SKM-1 treated with dmso at 0.1 percent for 144 hours (cell line): ENCODE data around the gene NRIP3.
A peak's percentile ranks its signal among the peaks of the same experiment; 100 is the strongest.
"Not testable (repeated sequence)": the region's sequence is repeated elsewhere in the genome, so short reads cannot be mapped to it uniquely, and the experiment has no call there.

Experiments
- DNase-seq: peaks from one replicate; lab custom pipeline; 2025; ENCODE audit not compliant: unreplicated experiment; lab: John Stamatoyannopoulos, UW

Gene NRIP3

DNA sequence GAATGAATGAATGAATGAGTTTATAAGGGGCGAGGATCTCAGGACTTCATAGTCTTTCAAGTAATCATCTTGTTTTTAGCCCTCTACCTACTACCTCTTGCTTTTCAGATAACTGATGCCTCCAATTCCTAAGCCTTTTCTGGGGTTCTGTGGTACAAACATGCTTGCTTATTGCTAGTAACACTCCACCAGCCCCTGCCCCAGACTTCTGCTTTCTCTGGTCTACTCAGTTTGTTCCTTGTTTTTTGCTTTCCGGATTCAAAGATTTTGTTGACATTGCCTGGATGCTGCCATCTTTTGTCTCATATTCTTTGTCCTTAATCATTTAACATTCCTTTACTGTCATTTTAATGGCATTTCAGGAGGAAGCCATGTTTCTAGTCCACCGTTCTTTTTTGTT lies 30.7 kb downstream of the NRIP3 start:
- DNase-seq = no peak

DNA sequence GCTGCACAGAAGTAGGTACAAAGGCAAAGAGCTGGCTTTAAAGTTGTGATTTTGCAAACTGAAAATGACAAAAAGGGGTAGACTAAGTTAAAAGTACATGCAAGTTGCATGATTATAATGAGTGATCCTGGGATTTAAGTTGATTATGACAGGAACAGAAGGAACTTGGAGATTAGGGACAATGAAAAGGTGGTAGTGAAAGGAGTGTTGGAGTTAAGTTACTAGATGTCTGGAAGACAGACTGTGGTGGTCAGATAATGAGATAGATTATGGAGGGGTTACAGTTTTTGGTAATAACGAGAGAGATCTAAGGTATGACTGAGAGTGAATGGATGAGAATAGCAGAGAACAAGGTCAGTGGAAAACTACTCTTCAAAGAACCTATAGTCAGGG lies 31.9 kb downstream of the NRIP3 start:
- no peak for DNase-seq

DNA sequence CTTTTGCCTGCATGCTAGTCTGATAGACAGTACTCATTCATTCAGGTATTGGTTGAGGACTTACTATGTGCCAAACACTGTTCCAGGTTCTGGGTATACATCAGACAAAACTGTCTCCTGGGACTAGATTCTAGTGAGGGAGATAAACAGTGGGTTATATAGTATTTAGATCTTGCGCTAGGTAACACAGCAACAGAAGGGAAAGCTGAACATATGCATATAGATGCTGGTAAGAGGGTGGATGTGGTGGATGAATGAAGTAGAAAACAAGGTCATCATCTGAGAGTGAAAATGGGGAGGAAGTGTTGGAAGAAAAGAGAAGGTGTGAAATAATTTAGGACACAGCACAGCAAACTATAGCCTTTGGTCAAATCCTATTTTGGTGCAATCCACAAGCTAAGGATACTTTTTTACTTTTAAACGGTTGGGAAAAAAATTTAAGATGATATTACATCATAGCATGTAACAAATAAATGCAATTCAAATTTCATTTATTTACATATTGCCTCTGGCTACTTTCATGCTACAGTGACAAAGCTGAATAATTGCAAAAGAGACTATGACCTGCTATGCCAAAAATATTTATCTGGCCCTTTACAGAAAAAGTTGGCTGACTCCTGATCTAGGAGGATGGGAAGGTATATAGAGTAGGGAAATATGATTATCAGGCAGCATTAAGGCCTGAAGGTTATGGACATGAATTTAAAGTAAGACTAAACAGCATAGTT lies 32.4 kb downstream of the NRIP3 start:
- no peak for DNase-seq

DNA sequence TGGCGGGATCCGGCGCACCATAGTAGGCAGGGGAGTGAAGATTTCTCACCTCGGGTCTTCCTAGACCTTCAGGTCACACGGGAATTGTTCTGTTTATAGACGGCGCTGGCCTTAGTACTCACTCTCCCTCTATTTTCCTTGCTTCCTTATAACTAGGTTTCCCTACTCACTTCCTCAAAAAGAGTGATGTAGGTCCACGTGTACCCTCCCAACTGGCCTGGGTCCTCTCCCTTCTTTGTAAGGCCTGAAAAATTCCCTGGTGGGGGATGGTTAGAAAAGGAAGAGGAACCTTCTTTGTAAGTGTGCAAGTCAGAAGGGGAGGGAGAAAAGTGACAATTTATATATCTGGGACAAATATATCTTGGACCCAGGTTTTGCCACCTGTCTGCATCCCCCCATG lies 36.6 kb downstream of the NRIP3 start:
- no peak for DNase-seq

DNA sequence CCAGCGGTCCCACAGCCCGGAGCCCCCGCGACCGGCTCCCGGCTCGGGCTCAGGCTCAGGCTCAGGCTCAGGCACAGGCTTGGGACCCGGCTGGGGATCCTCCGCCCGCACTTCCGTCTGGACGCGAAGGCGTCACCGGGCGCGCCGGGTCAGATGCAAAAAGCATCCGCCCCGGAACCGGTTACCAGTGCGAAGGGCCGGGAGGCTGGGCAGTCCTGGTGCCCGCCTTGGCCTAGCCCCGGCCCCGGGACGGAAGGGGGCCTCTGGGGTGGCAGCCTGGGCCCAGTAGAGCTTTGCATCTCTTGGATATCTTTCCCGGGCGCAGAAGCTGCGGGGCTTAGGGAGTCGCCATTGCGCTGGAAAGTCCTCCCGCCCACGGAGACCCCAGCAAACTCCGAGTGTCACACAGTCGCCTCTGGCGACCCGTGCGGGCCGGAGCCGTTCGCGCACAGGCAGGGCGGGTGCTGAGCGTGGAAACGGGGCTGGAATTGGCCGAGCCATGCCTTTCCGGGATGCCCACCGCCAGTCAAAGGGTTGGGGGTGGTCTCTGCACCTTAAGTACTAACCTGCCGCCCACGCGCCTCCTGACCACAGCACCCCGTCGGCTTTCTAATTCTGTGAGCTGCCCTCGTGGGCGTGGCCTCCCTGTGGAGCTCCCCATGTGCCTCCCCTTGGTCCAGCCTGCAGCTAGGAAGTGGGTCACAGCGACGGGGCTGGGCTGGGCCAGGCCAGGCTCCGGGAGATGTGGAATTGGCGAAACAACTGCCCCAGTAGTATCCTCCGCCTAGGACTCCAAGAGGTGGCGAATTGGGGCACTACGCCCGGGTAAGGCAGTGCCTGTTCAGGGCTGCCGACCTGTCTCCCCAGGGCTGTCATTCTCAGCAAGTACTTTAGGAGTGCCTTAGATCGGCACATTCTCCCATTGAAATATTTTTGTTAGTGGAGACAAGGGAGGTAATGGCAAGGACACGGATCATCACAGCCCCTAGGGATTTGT lies 39.2 kb downstream of the NRIP3 start, which contains the start of gene TMEM9B:
TSS of gene TMEM9B (minus strand) at position 119 of the 997 bp plus-strand sequence. CDS start 129 bp downstream, outside the sequence.
- DNase-seq = peak; percentile 78

DNA sequence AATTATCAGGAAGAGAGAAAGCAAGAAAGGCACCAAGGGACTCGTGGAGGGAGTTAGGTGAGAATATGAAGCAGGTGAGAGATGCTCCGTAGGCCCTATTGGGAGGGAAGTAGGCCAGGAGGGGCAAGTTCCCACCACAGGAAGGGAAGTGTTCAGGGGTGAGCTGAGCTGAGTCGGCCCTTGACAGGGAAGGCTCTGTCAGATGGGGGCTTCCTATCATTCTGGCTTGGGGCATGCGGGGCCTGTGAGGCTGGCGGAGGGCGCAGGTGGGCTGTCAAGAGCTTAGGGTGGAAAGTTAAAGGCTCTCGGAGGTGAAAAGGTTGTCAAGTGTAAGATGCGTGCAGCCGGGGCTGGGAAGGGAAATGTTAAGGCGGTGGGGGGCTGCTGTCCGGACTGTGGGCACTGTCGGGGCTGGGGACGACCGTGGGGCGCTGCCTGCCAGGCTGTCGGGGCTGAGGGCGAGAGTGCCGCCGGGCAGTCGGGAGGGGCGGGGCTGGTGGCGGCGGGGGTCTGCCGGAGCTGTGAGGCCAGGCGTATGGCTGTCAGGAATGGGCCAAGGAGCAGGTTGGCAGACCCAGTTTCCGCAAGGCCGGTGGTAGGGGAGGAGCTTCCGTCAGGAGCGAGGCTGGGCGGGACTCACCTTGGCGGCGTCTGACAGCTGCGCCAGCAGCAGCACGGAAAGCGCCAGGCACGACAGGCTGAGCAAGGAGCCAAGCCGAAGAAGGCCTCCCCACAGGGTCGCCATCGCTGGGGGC lies 40.1 kb downstream of the NRIP3 start:
- peak; percentile 58 for DNase-seq

DNA sequence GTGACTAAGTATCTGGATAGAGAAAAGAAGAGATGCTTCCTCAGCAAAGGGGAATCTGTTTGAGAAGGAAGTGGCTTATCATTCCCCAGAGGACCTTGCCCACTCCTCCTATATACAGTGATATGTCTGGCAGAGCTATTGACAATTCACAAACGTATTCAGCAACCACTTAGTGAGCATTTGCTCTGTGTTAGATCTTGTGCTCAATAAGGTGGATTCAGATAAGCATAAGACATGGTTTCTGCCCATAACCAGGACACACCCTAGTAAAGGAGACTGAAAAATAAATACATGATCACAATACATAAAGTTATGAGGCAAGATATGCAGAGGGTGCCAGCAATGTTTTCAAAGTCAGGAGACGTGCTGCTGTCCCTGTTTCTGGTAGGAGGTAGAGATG lies 41.0 kb downstream of the NRIP3 start:
- no peak for DNase-seq

DNA sequence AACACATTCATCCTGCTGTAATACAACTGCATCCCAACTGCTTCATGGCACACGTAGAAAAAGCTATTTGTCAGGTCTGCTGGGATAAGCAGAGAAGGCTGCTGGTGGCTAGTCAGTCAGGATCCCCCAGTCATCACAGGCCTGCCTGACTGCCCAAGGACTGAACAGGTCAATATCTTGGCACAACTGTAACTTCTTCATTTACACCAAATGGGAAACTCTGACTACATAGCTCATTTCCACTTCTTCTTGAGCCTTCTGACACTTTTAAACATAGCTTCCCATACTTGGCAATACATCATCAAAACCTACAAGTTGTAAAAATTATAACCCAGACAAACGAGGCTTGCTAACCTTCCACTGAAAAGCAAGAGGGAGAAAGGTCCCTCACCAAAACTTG lies 42.4 kb downstream of the NRIP3 start:
- no peak for DNase-seq

DNA sequence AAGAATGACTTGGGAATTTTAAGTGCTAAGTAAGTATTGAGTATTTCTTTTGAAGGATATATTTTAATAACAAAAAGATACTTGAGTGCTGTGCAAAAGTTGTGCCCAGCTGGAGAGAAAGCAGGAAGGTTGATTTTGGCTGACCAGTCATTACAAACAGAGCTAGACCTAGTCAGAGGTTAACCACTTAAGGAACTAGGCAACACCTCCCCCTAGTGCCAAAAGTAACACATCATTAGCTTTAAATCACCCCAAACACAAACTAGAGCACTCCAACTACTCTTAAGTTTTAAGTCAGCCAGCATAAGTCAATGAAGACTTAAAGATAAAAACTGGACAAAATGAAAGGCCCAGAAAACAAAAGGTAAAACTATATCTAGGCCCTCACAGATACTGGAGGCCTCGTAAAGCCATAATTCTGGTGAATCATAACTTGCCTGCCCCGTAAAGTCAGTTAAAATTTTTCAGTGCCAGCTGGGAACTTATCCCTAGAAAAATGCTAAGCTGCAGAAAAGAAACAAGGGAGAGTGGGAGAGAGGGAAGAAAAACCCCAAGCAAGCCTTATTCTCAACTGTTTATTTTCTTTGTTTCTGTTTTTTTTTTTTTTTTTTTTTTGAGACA lies 44.1 kb downstream of the NRIP3 start:
- peak; percentile 78 for DNase-seq

DNA sequence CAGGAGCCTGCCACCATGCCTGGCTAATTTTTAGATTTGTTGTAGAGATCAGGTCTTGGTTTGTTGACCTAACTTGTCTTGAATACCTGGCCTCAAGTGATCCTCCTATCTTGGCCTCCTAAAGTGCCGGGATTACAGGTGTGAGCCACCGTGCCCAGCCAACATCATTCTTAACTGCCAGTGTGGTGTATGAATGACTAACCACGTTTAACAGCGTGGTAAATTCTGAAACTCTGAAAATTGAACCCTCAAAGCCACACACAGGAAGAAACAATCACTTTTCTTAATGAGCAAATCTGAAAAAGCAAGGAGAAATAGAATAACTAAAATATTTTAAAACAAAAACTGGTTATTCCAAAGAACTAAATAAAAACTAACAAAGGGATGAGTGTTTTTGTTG lies 46.9 kb downstream of the NRIP3 start:
- no peak for DNase-seq

DNA sequence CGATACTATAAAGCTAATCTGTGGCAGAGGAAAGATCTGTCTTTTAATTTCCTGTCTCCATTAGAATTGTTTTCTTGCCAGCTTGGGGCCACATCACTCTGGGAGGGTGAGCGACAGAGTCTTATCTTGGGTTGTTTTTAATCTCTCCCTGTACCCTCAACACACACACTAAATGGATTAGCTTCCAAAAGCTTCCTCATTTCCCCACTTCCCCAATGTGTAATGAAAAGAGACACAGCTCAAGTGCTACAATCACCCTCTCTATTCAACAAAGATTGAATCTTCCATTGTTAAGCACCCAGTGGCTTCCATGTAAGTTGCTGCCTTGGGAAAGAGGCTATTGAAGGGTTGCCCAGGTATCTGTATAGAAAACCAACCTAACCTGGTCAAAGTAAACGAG lies 54.9 kb downstream of the NRIP3 start:
- DNase-seq = peak; percentile 7

DNA sequence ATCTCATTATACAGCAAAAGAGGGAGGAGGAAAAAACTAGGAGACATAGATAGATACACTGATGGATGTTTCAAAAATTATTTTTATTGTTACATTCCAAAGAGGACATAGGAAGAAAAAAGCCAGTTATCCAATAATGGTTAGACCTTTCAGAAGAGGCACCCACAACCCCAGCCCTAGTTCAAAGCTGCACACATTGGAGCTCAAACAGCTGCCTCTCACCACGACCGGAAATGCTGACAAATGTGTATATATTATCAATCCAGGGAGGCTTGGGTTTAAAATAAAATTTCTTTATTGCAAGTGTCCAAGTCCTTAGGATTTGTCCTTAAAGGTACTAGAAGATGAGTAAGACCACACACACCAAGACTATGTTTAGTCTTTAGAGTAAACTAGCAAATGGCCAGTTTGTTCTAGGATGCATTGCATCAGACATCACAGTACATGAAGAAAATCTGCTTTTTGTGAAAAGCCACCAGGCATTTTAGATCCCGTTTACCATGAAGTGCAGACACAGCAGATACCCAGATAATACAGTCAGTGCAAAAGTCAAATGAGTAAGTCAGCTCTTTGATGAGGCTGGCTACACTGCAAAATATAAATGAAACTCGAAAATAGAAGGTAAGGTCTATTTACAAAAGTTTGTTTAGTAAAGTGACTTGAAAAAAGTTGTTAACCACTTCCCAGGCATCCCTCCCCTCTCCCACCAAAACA lies 56.4 kb downstream of the NRIP3 start:
- DNase-seq = no peak

DNA sequence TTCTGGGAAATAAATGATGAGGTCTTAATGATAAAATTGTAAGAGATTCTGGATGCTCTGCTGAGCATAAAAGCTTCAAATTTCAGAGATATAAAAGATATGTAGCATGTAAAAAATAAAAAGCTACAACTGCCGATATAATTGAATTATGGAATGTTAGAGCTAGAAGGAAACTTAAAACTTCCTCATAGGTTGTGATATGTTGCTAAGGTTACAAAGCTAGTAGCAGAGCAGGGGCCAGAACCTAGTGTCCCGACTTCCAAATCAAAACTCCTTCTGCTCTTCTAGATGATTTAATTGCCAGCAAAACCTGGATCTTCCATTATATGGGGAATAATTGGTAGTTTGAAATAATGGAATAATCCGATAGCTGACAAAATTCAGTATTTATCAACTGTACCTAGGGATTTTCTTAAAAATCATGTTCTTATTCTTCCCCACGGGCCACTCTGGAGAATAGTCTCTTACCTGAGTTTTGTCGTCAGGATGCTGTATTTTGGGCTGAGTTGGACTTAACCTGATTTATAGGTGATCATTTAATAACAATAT lies 61.2 kb downstream of the NRIP3 start, which contains the start of gene ASCL3:
TSS of gene ASCL3 (minus strand) at position 499 of the 549 bp plus-strand sequence. CDS start 4,855 bp downstream, outside the sequence.
- no peak for DNase-seq

DNA sequence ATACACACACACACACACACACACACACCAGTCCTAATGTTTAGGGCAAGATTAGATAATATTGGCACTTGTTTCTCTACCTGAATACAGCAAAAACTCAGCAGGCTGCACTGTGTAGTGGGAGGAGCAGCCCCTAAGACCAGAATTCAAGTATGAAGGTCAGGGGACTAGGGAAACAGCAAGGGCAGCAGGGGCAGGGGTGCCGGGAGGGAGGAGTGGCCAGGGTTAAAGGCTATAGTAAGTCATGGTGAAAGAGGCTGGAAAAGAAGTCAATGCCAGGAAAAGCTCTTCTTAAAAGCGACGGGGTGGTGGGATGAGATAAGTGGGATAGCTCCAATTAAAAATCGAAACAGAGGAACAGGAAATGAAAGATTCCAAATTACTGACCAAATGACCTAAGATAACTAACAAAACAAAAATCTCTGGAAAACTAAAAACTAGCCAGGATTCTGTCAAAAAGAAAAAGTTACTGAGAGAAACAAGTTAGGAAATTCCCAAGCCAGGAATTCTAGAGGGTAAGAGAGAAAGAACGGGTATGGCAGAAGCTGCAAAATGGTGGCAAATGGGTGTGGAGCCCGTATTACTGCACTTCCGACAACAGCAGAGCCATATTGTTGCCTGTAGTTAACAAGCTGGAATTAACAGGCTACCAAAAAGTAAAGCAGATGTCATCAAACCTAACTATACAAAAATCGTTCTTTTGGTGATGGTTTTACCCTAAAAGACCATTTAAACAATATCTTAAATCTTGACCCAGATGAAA lies 62.3 kb downstream of the NRIP3 start:
- no peak for DNase-seq

DNA sequence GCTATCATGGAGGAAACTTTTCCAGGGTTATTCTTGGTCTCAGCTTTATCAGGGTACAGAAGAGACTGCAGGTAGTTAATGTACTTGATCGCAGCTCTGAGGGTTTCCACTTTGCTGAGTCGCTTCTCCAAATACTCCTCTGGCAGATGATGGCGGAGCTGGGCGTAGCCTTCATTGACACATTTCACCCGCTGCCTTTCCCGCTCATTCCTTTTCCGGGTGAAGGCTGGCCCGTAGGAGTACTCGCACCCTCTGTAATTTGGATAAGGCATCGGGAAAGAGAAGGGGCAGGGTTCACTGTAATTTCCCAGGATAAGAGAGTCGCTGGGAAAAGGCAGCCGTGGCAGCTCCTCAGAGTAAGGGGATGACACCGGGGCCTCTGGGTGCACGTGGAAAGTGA lies 66.1 kb downstream of the NRIP3 start:
- no peak for DNase-seq

DNA sequence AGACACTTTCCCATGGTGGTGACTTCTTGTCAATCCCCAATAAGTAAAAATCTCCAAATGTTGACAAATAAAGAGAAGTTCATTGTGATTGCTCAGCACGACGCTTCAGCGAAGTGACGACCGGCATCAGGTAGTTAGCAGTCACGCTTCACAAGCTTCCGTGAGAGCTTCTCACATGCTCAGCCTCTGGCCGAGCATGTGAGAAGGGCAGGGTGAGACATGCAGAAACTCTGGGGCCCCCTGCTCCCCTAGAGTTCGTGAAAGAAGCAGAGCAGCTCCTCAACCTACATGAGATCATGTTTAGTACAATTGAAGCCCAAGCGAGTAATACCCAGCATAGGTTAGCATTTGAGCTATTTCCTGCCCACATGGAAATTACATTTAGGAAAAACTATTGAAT lies 66.6 kb downstream of the NRIP3 start:
- DNase-seq = no peak

DNA sequence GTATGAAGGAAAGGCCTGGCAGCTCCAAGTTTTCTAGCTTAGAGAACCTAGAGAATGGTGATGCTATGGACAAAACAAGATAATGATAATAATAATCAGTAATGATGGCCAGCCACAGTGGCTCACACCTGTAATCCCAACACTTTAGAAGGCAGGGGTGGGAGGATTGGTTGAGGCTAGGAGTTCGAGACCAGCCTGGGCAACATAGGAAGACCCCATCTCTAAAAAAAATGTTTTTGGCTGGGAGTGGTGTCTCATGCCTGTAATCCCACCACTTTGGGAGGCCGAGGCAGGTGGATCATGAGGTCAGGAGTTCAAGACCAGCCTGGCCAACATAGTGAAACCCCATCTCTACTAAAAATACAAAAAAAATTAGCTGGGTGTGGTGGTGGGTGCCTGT lies 68.0 kb downstream of the NRIP3 start:
- not testable (repeated sequence) for DNase-seq

DNA sequence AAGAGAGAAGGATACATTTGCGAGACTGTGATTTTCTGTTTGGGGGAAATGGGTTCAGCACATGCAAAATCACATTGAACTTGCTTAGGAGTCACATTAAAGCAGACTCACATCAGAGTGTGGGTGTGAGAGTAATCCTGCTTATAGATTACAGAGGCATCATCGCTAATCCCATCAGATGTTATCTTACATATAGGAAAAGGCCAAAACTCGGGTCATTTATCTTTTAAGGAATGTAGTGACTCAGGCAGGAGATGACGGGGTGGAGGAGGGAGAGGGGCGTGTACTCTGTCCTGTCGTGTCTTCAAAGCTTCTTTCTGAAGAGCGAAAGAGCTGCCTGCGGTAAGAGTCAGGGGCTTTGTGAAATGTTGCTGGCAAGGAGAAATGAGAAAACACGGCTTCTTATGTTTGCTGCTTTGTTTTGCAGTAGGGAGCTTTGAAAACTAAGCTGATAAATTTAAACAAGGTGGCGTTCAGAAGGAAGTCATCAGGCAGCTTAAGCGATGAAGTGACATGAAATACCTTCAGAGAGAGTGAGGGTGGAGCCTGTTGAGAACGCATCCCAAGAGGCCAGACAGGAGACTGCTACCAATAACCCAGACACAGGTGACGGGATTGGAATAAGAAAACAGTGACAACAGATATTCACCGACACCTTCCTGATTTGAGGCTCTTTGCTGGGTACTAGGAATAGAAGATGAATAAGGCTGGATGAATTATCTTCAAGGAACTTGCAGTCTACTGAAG lies 68.9 kb downstream of the NRIP3 start:
- DNase-seq = no peak
